Skeletal muscle satellite cell (primary cell): ENCODE results near the gene MIGA2.

Experiments used
- H3K27me3 ChIP-seq: 2 replicates; pipeline ENCODE4 v1.7.0; 2013; ENCODE audit warnings: low read length; ENCODE audit not compliant: control insufficient read depth, insufficient read depth
- H3K36me3 ChIP-seq: 2 replicates; pipeline ENCODE4 v1.7.0; 2013; ENCODE audit warnings: mild to moderate bottlenecking, control low read depth, low read length; ENCODE audit not compliant: insufficient read depth
- H3K4me1 ChIP-seq: 2 replicates; pipeline ENCODE4 v1.7.0; 2013; ENCODE audit warnings: low read length; ENCODE audit not compliant: control insufficient read depth, insufficient read depth
- H3K4me2 ChIP-seq: 2 replicates; pipeline ENCODE4 v1.7.0; 2013; ENCODE audit warnings: mild to moderate bottlenecking, low read length
- H3K4me3 ChIP-seq: 2 replicates; pipeline ENCODE4 v1.7.0; 2013; ENCODE audit warnings: low read length
- H3K9ac ChIP-seq: 2 replicates; pipeline ENCODE4 v1.7.0; 2013; ENCODE audit warnings: mild to moderate bottlenecking, low read depth, low read length, moderate library complexity
- H3K9me3 ChIP-seq: replicated peaks from 2 replicates; pipeline ENCODE4 v1.7.0; 2013; ENCODE audit warnings: mild to moderate bottlenecking, control low read depth, low read length

MIGA2 gene

DNA sequence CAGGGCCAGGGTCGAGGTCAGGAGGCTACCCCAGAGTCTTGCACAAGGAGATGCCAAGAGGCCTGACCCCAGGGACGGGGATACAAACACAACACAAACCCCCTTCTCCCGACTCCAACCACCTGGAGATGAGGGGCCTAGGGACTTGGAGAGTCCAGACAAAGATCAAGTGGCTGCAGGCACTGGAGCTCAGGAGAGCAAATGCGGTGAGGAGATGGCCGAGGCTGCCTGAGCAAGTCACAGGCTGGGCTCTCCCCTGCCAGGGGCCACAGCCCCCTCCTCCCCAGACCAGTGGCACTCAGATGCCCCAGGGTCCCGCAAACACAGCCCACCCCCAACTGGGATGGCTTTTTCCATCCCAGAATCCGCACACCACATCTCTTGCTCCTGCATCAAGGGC, 24.1 kb upstream of the MIGA2 start:
- Histone ChIP-seq H3K4me2 (no peak overlapping the region), H3K27me3 (no peaks in the 10 kb centered on the region), H3K9me3 (no peaks in the 10 kb centered on the region), H3K4me3 (no peak overlapping the region), H3K4me1 (no peaks in the 10 kb centered on the region), H3K9ac (no peak overlapping the region), H3K36me3 (peaks cover 33% of the 10 kb centered on the region)

GRCh38 chr9:129012893-129013448, 23.5 kb upstream of the MIGA2 start:
- Histone ChIP-seq H3K9ac (no peak overlapping the region), H3K4me2 (no peak overlapping the region), H3K36me3 (peaks cover 27% of the 10 kb centered on the region), H3K4me3 (no peak overlapping the region), H3K4me1 (no peaks in the 10 kb centered on the region), H3K9me3 (no peaks in the 10 kb centered on the region), H3K27me3 (no peaks in the 10 kb centered on the region)

DNA sequence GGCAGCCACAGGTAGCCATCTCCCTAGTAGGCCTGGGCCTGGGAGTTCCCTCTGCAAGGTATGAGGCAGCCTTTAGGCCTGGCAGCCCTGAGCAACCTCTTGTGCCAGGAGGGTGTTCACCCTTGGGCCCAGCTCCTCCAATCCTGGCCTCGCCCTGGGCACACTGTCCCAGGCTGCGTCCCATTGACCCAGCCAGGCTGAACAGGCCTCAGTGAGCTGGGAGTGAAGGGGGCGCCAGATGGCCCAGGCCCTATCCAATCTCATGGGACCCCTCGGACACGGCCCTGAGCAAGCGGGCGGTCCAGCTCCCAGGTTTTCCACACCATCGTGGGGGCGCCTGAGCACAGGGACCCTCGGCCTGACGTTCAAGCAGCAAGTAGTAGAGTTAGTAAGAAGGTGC, 22.8 kb upstream of the MIGA2 start:
- no peak overlapping the region for H3K4me3 ChIP-seq
- H3K36me3 ChIP-seq = peaks cover 26% of the 10 kb centered on the region
- no peaks in the 10 kb centered on the region for H3K27me3 ChIP-seq
- H3K4me2 ChIP-seq = no peak overlapping the region
- H3K9ac ChIP-seq = no peak overlapping the region
- no peaks in the 10 kb centered on the region for H3K9me3 ChIP-seq
- H3K4me1 ChIP-seq = no peaks in the 10 kb centered on the region

DNA sequence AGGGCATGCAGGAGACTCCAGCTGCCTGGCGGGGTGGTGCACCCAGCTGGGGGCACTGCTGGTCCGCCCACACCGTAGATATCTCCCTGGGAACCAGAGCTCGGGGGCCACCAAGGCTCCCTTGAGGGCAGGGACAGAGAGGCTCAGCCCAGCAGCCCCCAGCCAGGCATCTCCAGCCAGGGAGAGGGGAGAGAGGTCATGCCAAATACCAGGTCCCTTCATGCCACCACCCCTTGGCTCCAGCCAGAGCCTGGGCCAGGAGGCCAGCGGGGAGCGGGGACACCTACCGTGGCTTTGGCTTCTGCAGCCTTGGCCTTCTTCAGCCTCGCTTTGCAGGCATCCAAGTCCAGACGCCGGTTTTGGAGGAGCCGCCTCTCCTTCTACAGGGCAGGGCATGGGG, 22.3 kb upstream of the MIGA2 start:
- no peak overlapping the region for H3K4me3 ChIP-seq
- no peaks in the 10 kb centered on the region for H3K4me1 ChIP-seq
- peaks cover 26% of the 10 kb centered on the region for H3K36me3 ChIP-seq
- no peak overlapping the region for H3K4me2 ChIP-seq
- H3K9me3 ChIP-seq = no peaks in the 10 kb centered on the region
- no peaks in the 10 kb centered on the region for H3K27me3 ChIP-seq
- H3K9ac ChIP-seq = no peak overlapping the region

DNA sequence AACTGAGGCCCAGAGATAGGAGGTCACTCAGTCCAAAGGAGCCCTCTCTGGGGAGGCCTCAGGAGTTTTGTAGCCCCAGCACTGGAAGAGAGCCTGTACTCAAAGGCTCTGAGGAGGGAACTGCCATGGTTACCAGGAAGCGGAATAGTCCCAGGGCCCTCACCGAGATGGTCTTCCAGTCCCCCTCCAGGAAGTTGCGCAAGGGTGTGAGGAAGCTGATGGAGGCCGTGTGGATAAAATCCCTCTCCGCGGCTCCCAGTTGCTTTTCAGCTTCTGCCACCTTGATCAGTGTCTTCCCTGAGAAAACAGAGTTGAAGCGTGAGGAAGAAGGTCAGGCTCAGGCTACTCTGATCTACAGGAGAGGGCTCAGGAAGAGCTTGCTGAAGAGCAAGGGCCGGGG, 21.8 kb upstream of the MIGA2 start:
- Histone ChIP-seq H3K36me3 (peaks cover 26% of the 10 kb centered on the region), H3K4me2 (no peak overlapping the region), H3K9ac (no peak overlapping the region), H3K4me3 (no peak overlapping the region), H3K9me3 (no peaks in the 10 kb centered on the region), H3K4me1 (no peaks in the 10 kb centered on the region), H3K27me3 (no peaks in the 10 kb centered on the region)

- Histone ChIP-seq H3K4me3 (no peak overlapping the region), H3K4me2 (no peak overlapping the region), H3K27me3 (no peaks in the 10 kb centered on the region), H3K9ac (no peak overlapping the region), H3K4me1 (peaks cover 10% of the 10 kb centered on the region), H3K9me3 (no peaks in the 10 kb centered on the region), H3K36me3 (no peaks in the 10 kb centered on the region)
Observed at GRCh38 chr9:129021091-129021490, 15.3 kb upstream of the MIGA2 start.

DNA sequence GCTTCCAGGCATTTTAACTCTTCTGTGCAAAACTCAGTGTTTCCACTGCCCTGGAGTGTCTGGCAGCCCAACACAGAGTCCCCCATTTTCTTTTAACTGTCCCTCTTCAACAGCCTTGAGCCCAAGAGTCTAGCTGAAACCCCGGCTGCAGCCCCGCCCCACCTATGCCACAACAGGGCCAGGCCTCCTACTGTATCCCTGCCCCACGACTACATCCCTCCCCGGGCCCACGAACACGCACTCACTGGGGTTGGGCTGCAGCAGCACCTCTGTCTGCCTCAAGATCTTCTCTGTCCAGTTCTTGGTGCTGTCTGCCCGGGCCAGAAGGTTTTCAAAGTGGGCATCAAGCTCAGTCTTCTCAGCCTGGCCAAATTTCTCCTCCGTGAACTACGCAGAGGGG, 14.4 kb upstream of the MIGA2 start:
- H3K4me1 ChIP-seq = peaks cover 16% of the 10 kb centered on the region

DNA sequence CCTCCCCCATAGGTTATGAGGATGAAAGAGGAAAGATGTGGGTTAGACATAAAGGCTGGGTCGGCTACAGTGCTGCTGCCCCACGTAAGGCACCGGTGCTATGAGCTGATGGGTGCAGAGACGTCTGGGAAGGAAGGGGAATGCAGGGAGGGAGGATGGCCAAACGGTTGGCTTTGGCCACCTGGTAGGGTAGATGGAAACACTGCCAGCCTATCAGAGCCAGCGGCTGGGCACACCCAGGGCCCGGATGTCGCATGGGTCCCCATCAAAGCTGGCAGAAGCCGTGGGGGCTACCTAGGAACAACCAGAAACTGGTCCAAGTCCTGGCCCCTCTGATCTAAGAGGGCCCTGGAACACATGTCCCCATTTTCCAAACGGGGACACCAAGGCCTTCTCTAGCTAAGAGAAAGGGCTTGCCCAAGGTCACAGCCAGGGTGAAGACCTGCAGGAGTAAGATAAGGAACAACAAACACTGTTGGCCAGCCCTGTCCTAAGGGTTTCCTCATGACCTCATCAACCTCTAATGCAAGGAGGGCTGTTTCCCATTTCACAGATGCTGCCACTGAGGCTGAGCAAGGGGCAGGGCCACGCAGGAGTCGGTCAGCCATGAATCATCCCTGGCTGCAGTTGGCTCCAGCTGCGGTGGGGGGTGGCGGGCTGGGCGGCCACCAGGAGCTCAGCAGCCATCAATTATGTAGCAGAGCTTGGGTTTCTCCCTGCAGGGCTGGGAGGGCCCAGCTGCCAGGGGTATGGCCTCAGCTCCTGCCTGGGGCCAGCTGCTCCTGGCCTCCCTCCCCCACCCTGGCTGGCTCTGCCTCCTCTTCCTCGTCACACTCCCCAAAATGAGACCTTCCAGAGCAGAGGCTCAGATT, 13.2 kb upstream of the MIGA2 start:
- H3K36me3 ChIP-seq = no peaks in the 10 kb centered on the region
- no peak overlapping the region for H3K4me3 ChIP-seq
- H3K4me1 ChIP-seq = peaks cover 24% of the 10 kb centered on the region
- no peaks in the 10 kb centered on the region for H3K9me3 ChIP-seq
- H3K9ac ChIP-seq = peak overlapping the region; percentile 9
- peak overlapping the region; percentile 17 for H3K4me2 ChIP-seq
- H3K27me3 ChIP-seq = no peaks in the 10 kb centered on the region

More for the DNA sequence above, 14.4 kb upstream of the MIGA2 start:
- no peak overlapping the region for H3K4me2 ChIP-seq
- H3K9me3 ChIP-seq = no peaks in the 10 kb centered on the region
- no peak overlapping the region for H3K9ac ChIP-seq
- no peaks in the 10 kb centered on the region for H3K36me3 ChIP-seq
- no peak overlapping the region for H3K4me3 ChIP-seq
- H3K27me3 ChIP-seq = no peaks in the 10 kb centered on the region

GRCh38 chr9:129023908-129024233, 12.6 kb upstream of the MIGA2 start:
- H3K36me3 ChIP-seq = no peaks in the 10 kb centered on the region
- no peaks in the 10 kb centered on the region for H3K9me3 ChIP-seq
- H3K27me3 ChIP-seq = no peaks in the 10 kb centered on the region
- H3K4me2 ChIP-seq = peak overlapping the region; percentile 17
- peak overlapping the region; percentile 9 for H3K9ac ChIP-seq
- H3K4me1 ChIP-seq = peaks cover 24% of the 10 kb centered on the region
- no peak overlapping the region for H3K4me3 ChIP-seq

- H3K9ac ChIP-seq = no peak overlapping the region
- no peaks in the 10 kb centered on the region for H3K27me3 ChIP-seq
- H3K9me3 ChIP-seq = no peaks in the 10 kb centered on the region
- no peaks in the 10 kb centered on the region for H3K36me3 ChIP-seq
- H3K4me3 ChIP-seq = peak overlapping the region; percentile 87
- peaks cover 24% of the 10 kb centered on the region for H3K4me1 ChIP-seq
- H3K4me2 ChIP-seq = peak overlapping the region; percentile 98
Observed at GRCh38 chr9:129026442-129027223, 9.8 kb upstream of the MIGA2 start.

GRCh38 chr9:129027224-129027684, 9.2 kb upstream of the MIGA2 start:
- peak overlapping the region; percentile 87 for H3K4me3 ChIP-seq
- H3K4me2 ChIP-seq = peak overlapping the region; percentile 98
- peaks cover 24% of the 10 kb centered on the region for H3K4me1 ChIP-seq
- no peaks in the 10 kb centered on the region for H3K27me3 ChIP-seq
- H3K9me3 ChIP-seq = no peaks in the 10 kb centered on the region
- no peaks in the 10 kb centered on the region for H3K36me3 ChIP-seq
- peak overlapping the region; percentile 83 for H3K9ac ChIP-seq
